Stomach (tissue), 9 donors: Measurements from ENCODE around the gene DNAH6. TPM values are rescaled to one million over a fixed set of nuclear protein-coding genes. Genes with fewer than 3 reads are reported as not detected.
"Not testable (repeated sequence)": the region's sequence is repeated elsewhere in the genome, so short reads cannot be mapped to it uniquely, and the experiment has no call there.

Experiments
- DNase-seq, 2 donors: peaks; one replicate each; pipeline versions ENCODE4 v3.0.0 to v3.0.0-alpha.2; 2013 to 2019
- H3K27ac ChIP-seq, 5 donors: fragments of 200-600 bp in 4 of 5; sonication (generic) in 4 of 5; one replicate each; pipeline ENCODE4 v1.5.1; 2013 to 2019; ENCODE audit warnings: mild to moderate bottlenecking in 1 of 5, moderate library complexity in 1 of 5
- H3K27me3 ChIP-seq, 3 donors: fragments of 200-600 bp; sonication (generic); one replicate each; pipeline ENCODE4 v1.5.1; 2017 to 2019; ENCODE audit warnings: mixed run types in 1 of 3
- H3K36me3 ChIP-seq, 4 donors: fragments of 200-600 bp; sonication (generic); 1 replicate in 3 of 4; 2 replicates in 1 of 4; pipeline ENCODE4 v1.5.1; 2016 to 2019
- H3K4me1 ChIP-seq, 4 donors: fragments of 200-600 bp; sonication (generic); one replicate each; pipeline ENCODE4 v1.5.1; 2016 to 2019
- H3K4me3 ChIP-seq, 4 donors: fragments of 200-600 bp; sonication (generic) in 3 of 4; one replicate each; pipeline ENCODE4 v1.5.1; 2016 to 2019; ENCODE audit warnings: mild to moderate bottlenecking in 1 of 4
- H3K9me3 ChIP-seq, 4 donors: fragments of 200-600 bp; sonication (generic); one replicate each; pipeline ENCODE4 v1.5.1; 2016 to 2019
- EP300 ChIP-seq: sonication (generic); formaldehyde crosslinking; IDR thresholded peaks from one replicate; pipeline ENCODE4 v1.6.1; 2017; ENCODE audit warnings: antibody characterized with exemption
- POLR2A ChIP-seq, 4 donors: fragments of 450-650 bp; IDR thresholded peaks; one replicate each; pipeline ENCODE4 v1.6.1; 2016; ENCODE audit warnings: antibody characterized with exemption in 4 of 4, control low read depth in 2 of 4, mild to moderate bottlenecking in 1 of 4, moderate library complexity in 1 of 4
- POLR2AphosphoS5 ChIP-seq, 3 donors: sonication (generic); formaldehyde crosslinking; IDR thresholded peaks; one replicate each; pipeline ENCODE4 v1.6.1; 2016; ENCODE audit warnings: antibody characterized with exemption in 3 of 3
- WGBS, 5 donors: extraction: QIAGEN DNeasy Blood & Tissue Kit in 3 of 5; methylation state at CpG; one replicate each; pipeline versions ENCODE4 v1.1.5 to v1.1.7; 2013 to 2018; 5-methylcytosine and 5-hydroxymethylcytosine counted together
- intact Hi-C: fragments of 100-400 bp; cut with DNase I; formaldehyde crosslinking; loops from one replicate; pipeline ENCODE4 v1.15.1; 2023; ENCODE audit warnings: low total_unique reads
- polyA plus RNA-seq, 3 donors: library from polyadenylated mRNA; stranded (reverse); fragments of 200-250 nt; gene quantifications; one replicate each; pipeline ENCODE4 v1.2.3, GENCODE V29; 2013
- total RNA-seq, 5 donors: library from RNA; depleted of rRNA; stranded (reverse); fragments of >200 nt; gene quantifications; one replicate each; pipeline versions ENCODE4 v1.1.0 to v1.2.3, GENCODE V29; 2014 to 2016
- TF ChIP-seq, protein P1 (sequence below), 7 experiments: fragments of 450-650 bp in 4 of 7; fragments of 200-600 bp in 3 of 7; sonication (generic) in 3 of 7; IDR thresholded peaks; one replicate each; pipeline ENCODE4 v1.5.1; 2016 to 2019; ENCODE audit warnings: antibody characterized with exemption in 7 of 7, control low read depth in 2 of 7, mild to moderate bottlenecking in 1 of 7
- donor health status: healthy with polysubstance abuse.
- donor health status: Bipolar disorder and iron deficiency.
- donor health status: healthy.

Gene DNAH6
- total and polyA plus RNA-seq, 8 donors, result 0.15 to 4.5 (median 0.44) TPM

DNA sequence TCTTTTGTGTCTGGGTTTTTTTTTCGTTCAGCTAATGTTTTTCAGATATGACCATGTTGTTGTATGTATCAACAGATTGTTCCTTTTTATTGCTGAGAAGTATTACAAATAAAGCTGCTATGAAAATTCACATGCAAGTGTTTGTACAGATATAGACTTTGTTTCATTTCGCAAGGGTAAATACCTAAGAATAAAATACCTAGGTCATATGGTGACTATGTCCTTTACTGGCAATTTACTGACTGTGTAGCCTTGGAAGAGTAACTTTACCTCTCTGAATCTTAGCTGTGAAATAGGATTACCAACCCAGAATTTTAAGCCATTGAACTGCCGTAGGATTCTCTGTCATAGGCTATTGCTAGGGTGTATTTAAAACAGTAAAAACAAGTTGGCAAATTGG lies 19.0 kb upstream of the DNAH6 start:
- no peak overlapping the region for H3K4me3 ChIP-seq
- intact Hi-C loops, result loop anchor here (10.0 kb wide), 2 partner anchors 128 to 378 kb away; no protein-coding TSS in a partner anchor

DNA sequence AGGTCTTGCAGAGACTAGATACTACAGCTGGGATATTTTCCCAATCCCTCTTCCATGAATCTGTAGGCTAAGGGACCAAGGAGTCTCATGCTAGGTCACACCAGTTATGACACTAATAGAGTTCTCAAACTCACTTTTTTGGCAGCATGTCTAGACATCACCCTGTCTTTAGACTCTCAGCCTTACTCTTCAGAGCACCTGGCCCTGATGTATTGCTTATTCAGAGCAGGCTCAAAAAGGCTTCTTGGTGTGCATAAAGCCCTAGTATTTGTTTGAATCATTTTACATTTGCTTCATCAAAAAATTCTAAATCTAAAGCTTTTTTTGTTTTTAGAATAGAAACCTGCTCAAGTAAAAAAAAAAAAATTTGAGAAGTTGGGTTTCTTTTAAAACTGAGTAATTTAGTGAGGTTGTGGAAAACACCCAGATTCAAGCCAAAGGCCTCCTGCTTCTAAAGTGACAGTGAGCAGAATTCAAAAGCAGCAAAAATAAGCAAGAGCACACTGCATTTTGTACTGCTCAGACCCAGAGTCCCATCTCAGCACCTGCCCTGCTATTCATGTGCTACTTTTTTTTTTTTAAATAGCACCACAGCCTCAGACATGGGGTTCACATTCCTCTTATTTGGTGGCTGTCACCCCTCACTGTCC lies 18.0 kb upstream of the DNAH6 start:
- Histone ChIP-seq H3K36me3 (no peaks in the 10 kb centered on the region), H3K9me3 (no peaks in the 10 kb centered on the region), H3K27ac (no peak overlapping the region), H3K4me1 (no peaks in the 10 kb centered on the region), H3K4me3 (no peak overlapping the region), H3K27me3 (no peaks in the 10 kb centered on the region)
- intact Hi-C loops, result loop anchor here (10.0 kb wide), 2 partner anchors 127 to 377 kb away; no protein-coding TSS in a partner anchor
- no peak for DNase-seq
- no peak for TF ChIP-seq EP300

More for the DNA sequence above, 19.0 kb upstream of the DNAH6 start:
- Histone ChIP-seq H3K27me3 (no peaks in the 10 kb centered on the region), H3K4me1 (no peaks in the 10 kb centered on the region), H3K9me3 (no peaks in the 10 kb centered on the region), H3K27ac (no peak overlapping the region), H3K36me3 (no peaks in the 10 kb centered on the region)
- DNase-seq, result no peak
- TF ChIP-seq EP300, result no peak
- TF ChIP-seq POLR2AphosphoS5 (IDR thresholded peaks at IDR 0.05), result no peak
- TF ChIP-seq, protein P1, sequence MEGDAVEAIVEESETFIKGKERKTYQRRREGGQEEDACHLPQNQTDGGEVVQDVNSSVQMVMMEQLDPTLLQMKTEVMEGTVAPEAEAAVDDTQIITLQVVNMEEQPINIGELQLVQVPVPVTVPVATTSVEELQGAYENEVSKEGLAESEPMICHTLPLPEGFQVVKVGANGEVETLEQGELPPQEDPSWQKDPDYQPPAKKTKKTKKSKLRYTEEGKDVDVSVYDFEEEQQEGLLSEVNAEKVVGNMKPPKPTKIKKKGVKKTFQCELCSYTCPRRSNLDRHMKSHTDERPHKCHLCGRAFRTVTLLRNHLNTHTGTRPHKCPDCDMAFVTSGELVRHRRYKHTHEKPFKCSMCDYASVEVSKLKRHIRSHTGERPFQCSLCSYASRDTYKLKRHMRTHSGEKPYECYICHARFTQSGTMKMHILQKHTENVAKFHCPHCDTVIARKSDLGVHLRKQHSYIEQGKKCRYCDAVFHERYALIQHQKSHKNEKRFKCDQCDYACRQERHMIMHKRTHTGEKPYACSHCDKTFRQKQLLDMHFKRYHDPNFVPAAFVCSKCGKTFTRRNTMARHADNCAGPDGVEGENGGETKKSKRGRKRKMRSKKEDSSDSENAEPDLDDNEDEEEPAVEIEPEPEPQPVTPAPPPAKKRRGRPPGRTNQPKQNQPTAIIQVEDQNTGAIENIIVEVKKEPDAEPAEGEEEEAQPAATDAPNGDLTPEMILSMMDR (IDR thresholded peaks at IDR 0.05), result no peak
- no peak for TF ChIP-seq POLR2A (IDR thresholded peaks at IDR 0.05)
- 51 to 84% (median 73%) methylated on average over 3 of the region's 3 CpGs for WGBS, 5 donors

DNA sequence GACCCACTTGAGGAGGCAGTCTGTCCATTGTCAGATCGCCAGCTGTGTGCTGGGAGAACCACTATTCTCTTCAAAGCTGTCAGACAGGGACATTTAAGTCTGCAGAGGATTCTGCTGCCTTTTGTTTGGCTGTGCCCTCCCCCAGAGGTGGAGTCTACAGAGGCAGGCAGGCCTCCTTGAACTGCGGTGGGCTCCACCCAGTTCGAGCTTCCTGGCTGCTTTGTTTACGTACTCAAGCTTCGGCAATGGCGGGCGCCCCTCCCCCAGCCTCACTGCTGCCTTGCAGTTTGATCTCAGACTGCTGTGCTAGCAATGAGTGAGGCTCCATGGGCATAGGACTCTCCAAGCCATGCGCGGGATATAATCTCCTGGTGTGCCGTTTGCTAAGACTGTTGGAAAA lies 5.3 kb upstream of the DNAH6 start:
- H3K27ac ChIP-seq, H3K36me3 ChIP-seq, H3K4me3 ChIP-seq, DNase-seq, H3K4me1 ChIP-seq, H3K27me3 ChIP-seq, intact Hi-C loops: not testable (repeated sequence)
- peaks cover 0 to 10% (median 8%) of the 10 kb centered on the region in 4 donors for H3K9me3 ChIP-seq
- WGBS, 5 donors, result 84 to 95% (median 92%) methylated on average over 10 of the region's 10 CpGs

DNA sequence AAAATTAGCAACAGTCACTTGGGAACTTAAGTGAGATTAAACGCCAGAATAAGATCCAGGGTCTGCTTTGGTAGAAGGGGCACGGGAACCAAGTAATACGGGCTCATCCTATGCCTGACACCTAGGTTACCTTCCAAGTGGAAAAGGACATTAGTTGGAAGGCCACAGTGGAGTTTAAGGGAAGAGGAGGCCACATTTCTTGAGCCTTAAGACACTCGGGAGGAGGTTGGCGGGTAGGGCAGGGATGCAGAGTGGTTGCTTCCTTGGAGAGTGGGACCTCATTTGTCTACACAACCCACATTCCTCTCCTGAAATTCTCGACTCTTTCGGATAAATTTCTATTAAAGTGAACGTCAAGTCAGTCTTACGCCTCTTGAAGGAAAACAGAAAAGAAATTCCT lies 510 bp upstream of the DNAH6 start:
- peak overlapping the region; percentile 46 to 69 (median 54) for H3K4me3 ChIP-seq
- H3K27me3 ChIP-seq, result no peaks in the 10 kb centered on the region
- intact Hi-C loops, result no loop called here
- no peaks in the 10 kb centered on the region for H3K36me3 ChIP-seq
- peak overlapping the region in 3 of 5 donors; percentile 39 to 62 (median 55) for H3K27ac ChIP-seq
- peaks cover 0 to 9% (median 7%) of the 10 kb centered on the region in 4 donors for H3K9me3 ChIP-seq
- TF ChIP-seq POLR2AphosphoS5 (IDR thresholded peaks at IDR 0.05) (no peak), EP300 (no peak), POLR2A (IDR thresholded peaks at IDR 0.05) (no peak)
- TF ChIP-seq, protein P1 (IDR thresholded peaks at IDR 0.05), result no peak
- no peak for DNase-seq
- WGBS, 5 donors, result 42 to 52% (median 49%) methylated on average over 9 of the region's 9 CpGs
- peaks cover 0 to 17% (median 12%) of the 10 kb centered on the region in 4 donors for H3K4me1 ChIP-seq

DNA sequence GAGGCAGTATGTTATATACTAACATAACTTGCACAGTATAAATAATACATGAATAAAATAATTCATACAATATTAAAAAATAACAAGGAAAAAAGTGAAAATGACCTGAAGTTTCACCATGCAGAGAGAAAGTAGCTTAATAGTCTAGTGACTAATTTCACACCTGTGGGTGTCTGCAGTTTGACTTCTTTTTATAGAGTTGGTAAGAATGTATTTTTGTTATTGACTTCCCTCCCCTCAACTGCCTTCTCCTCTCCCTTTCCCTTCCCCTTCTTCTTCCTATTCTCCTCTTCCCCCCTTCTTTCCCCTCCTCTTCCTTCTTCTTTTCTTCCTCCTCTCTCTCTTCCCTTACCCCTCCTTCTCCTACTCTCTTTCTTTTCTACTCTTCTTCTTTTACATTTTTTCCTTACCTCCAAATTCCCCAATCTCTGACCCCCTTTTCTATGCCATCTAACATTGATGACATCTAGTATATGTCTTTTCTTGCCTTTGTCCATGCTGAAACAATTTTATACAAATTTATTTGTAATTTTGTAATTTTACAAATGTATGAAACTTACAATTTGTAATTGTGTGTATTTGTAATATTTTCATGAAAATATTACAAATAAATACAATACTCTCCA lies 3.1 kb downstream of the DNAH6 start:
- no peak for DNase-seq
- Histone ChIP-seq H3K36me3 (no peaks in the 10 kb centered on the region), H3K27ac (no peak overlapping the region), H3K27me3 (no peaks in the 10 kb centered on the region), H3K9me3 (peaks cover 0 to 7% (median 0%) of the 10 kb centered on the region in 4 donors), H3K4me3 (no peak overlapping the region), H3K4me1 (peaks cover 0 to 17% (median 12%) of the 10 kb centered on the region in 4 donors)
- intact Hi-C loops, result no loop called here
- no peak for TF ChIP-seq POLR2AphosphoS5 (IDR thresholded peaks at IDR 0.05)
- TF ChIP-seq, protein P1 (IDR thresholded peaks at IDR 0.05), result no peak
